Measurements from ENCODE around the gene HORMAD1. TPM values are rescaled to one million over a fixed set of nuclear protein-coding genes. Genes with fewer than 3 reads are reported as not detected.
"Not testable (repeated sequence)": the region's sequence is repeated elsewhere in the genome, so short reads cannot be mapped to it uniquely, and the experiment has no call there.

Gene HORMAD1
- total RNA-seq (under 1 TPM; 0.26 to 0.64 (median 0.54) TPM), polyA plus RNA-seq (not detected)
- long read RNA-seq, donor 1, result 0 reads
- long read RNA-seq, donor 2, result 0 reads
- long read RNA-seq, donor 3, partial matches to known transcripts, result 0 of 1 reads
- long read RNA-seq, donor 3, other reads (novel, unspliced or antisense), result 1 of 1 reads
- long read RNA-seq, donor 4, result 0 reads

DNA sequence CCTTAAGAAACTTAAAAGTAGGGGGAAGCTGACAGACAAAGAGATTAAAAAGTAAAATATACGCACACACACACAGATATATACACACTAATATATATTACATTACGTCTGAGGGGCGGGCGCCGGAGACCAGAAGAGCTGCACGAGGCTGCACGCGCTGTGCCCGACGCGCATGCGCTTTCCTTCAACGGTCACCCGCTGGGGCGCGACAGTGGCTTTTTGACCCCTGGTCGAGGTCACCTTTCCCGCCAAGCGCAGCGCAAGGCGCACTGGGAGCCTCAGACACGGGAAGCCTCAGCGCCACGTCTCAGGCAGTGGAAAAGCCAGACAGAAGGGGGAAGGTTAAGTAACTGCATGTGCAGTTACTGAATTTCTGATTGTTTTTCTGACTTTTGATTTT, at the start of gene HORMAD1:
HORMAD1 (minus strand) TSS at position 193 of the 400 bp plus-strand sequence. CDS start 1,390 bp downstream, outside the sequence.
- 97% methylated on average over 24 of the region's 24 CpGs for WGBS
- H3K4me3 ChIP-seq (ENCODE audit: low read length), result no peak within 1 kb of the TSS
- intact Hi-C loops (cut with DNase I), result no loop called here
- no peak within 1 kb of the TSS for H3K27ac ChIP-seq (ENCODE audit: low read length)
- no peaks in the 10 kb centered on the region for H3K4me1 ChIP-seq (ENCODE audit: control insufficient read depth, insufficient read depth, low read length)
- no peaks in the 10 kb centered on the region for H3K9me3 ChIP-seq (ENCODE audit: control insufficient read depth, low read length)
- DNase-seq (peak in 1 of 3 donors; percentile 33), ATAC-seq (no peak)
- no peaks in the 10 kb centered on the region for H3K27me3 ChIP-seq (ENCODE audit: control insufficient read depth, insufficient read depth)

DNA sequence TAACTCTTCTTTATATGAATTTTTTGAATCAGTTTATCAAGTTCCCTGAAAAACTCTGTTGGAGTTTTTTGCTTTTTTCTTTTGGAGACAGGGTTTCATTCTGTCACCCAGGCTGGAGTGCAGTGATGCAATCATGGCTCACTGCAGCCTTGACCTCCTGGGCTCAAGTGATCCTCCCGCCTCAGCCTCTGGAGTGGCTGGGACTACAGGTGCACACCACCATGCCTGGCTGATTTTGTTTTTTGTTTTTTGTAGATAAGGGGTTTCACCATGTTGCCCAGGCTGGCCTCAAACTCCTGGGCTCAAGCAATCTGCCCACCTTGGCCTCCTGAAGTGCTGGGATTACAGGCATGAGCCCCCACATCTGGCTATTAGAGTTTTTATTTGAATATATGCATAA, 47.0 kb upstream of the HORMAD1 start:
- H3K27ac ChIP-seq (ENCODE audit: low read length); DNase-seq; H3K9me3 ChIP-seq (ENCODE audit: control insufficient read depth, low read length); ATAC-seq; H3K4me3 ChIP-seq (ENCODE audit: low read length); H3K4me1 ChIP-seq (ENCODE audit: control insufficient read depth, insufficient read depth, low read length); H3K27me3 ChIP-seq (ENCODE audit: control insufficient read depth, insufficient read depth); intact Hi-C loops (cut with DNase I): not testable (repeated sequence)
- WGBS, result 85% methylated on average over 1 of the region's 1 CpG

- H3K4me3 ChIP-seq (ENCODE audit: low read length); H3K9me3 ChIP-seq (ENCODE audit: control insufficient read depth, low read length); intact Hi-C loops (cut with DNase I); DNase-seq; ATAC-seq; H3K27me3 ChIP-seq (ENCODE audit: control insufficient read depth, insufficient read depth); H3K4me1 ChIP-seq (ENCODE audit: control insufficient read depth, insufficient read depth, low read length); H3K27ac ChIP-seq (ENCODE audit: low read length): not testable (repeated sequence)
- 87% methylated on average over 1 of the region's 1 CpG for WGBS
These were observed 45.2 kb upstream of the HORMAD1 start for GRCh38 chr1:150765977-150766301.

GRCh38 chr1:150765296-150765976, 44.7 kb upstream of the HORMAD1 start, which contains the start of gene CTSS:
Gene CTSS, minus strand, starts transcription at chr1:150765778. Its CDS starts 1,015 bp downstream, at chr1:150764763.
- Histone ChIP-seq H3K4me1 (ENCODE audit: control insufficient read depth, insufficient read depth, low read length) (no peaks in the 10 kb centered on the region), H3K27me3 (ENCODE audit: control insufficient read depth, insufficient read depth) (no peaks in the 10 kb centered on the region), H3K9me3 (ENCODE audit: control insufficient read depth, low read length) (no peaks in the 10 kb centered on the region), H3K4me3 (ENCODE audit: low read length) (peak within 1 kb of the TSS; percentile 77), H3K27ac (ENCODE audit: low read length) (no peak within 1 kb of the TSS)
- DNase-seq (no peak), ATAC-seq (peak; percentile 43 to 61)
- intact Hi-C loops (cut with DNase I), result no loop called here
- 27% methylated on average over 4 of the region's 4 CpGs for WGBS

- Histone ChIP-seq H3K9me3 (ENCODE audit: control insufficient read depth, low read length) (peaks cover 1% of the 10 kb centered on the region), H3K27me3 (ENCODE audit: control insufficient read depth, insufficient read depth) (no peaks in the 10 kb centered on the region), H3K4me3 (ENCODE audit: low read length) (peak overlapping the region; percentile 77), H3K27ac (ENCODE audit: low read length) (no peak overlapping the region), H3K4me1 (ENCODE audit: control insufficient read depth, insufficient read depth, low read length) (no peaks in the 10 kb centered on the region)
- ATAC-seq (peak in 1 of 2 donors; percentile 26), DNase-seq (no peak)
- intact Hi-C loops (cut with DNase I), result no loop called here
- WGBS, result 50% methylated on average over 2 of the region's 2 CpGs
These were observed 44.0 kb upstream of the HORMAD1 start for GRCh38 chr1:150764617-150765101.

GRCh38 chr1:150763018-150763417, 42.3 kb upstream of the HORMAD1 start:
- Histone ChIP-seq H3K4me1 (ENCODE audit: control insufficient read depth, insufficient read depth, low read length) (no peaks in the 10 kb centered on the region), H3K27me3 (ENCODE audit: control insufficient read depth, insufficient read depth) (no peaks in the 10 kb centered on the region), H3K4me3 (ENCODE audit: low read length) (no peak overlapping the region), H3K9me3 (ENCODE audit: control insufficient read depth, low read length) (peaks cover 2% of the 10 kb centered on the region), H3K27ac (ENCODE audit: low read length) (no peak overlapping the region)
- intact Hi-C loops (cut with DNase I), result no loop called here
- WGBS, result 90% methylated on average over 3 of the region's 3 CpGs
- ATAC-seq (no peak), DNase-seq (no peak)

DNA sequence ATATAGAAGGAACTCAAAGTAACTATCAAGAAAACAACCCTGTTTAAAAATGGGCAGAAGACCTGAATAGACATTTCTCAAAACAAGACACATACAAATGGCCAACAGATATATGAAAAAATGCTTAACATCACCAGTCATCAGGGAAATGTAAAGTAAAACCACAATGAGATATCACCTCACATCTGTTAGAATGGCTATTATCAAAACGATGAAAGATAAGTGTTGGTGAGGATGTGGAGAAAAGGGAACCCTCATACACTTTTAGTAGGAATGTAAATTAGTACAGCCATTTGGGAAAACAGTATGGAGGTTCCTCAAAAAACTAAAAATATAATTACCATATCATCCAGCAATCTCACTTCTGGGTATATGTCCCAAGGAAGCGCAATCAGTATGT, 41.9 kb upstream of the HORMAD1 start:
- DNase-seq (no peak), ATAC-seq (no peak)
- no peaks in the 10 kb centered on the region for H3K27me3 ChIP-seq (ENCODE audit: control insufficient read depth, insufficient read depth)
- H3K4me3 ChIP-seq (ENCODE audit: low read length), result no peak overlapping the region
- no peak overlapping the region for H3K27ac ChIP-seq (ENCODE audit: low read length)
- no peaks in the 10 kb centered on the region for H3K4me1 ChIP-seq (ENCODE audit: control insufficient read depth, insufficient read depth, low read length)
- H3K9me3 ChIP-seq (ENCODE audit: control insufficient read depth, low read length), result peaks cover 2% of the 10 kb centered on the region
- WGBS, result 87% methylated on average over 2 of the region's 2 CpGs
- intact Hi-C loops (cut with DNase I), result no loop called here

GRCh38 chr1:150761801-150762200, 41.1 kb upstream of the HORMAD1 start:
- Histone ChIP-seq H3K4me3 (ENCODE audit: low read length) (no peak overlapping the region), H3K27me3 (ENCODE audit: control insufficient read depth, insufficient read depth) (no peaks in the 10 kb centered on the region), H3K4me1 (ENCODE audit: control insufficient read depth, insufficient read depth, low read length) (no peaks in the 10 kb centered on the region), H3K9me3 (ENCODE audit: control insufficient read depth, low read length) (peaks cover 2% of the 10 kb centered on the region), H3K27ac (ENCODE audit: low read length) (no peak overlapping the region)
- ATAC-seq, result no peak
- no peak for DNase-seq
- 84% methylated on average over 1 of the region's 1 CpG for WGBS
- intact Hi-C loops (cut with DNase I), result no loop called here

- Histone ChIP-seq H3K4me1 (ENCODE audit: control insufficient read depth, insufficient read depth, low read length) (no peaks in the 10 kb centered on the region), H3K4me3 (ENCODE audit: low read length) (no peak overlapping the region), H3K9me3 (ENCODE audit: control insufficient read depth, low read length) (peaks cover 2% of the 10 kb centered on the region), H3K27me3 (ENCODE audit: control insufficient read depth, insufficient read depth) (no peaks in the 10 kb centered on the region), H3K27ac (ENCODE audit: low read length) (no peak overlapping the region)
- intact Hi-C loops (cut with DNase I), result no loop called here
- 82% methylated on average over 3 of the region's 3 CpGs for WGBS
- no peak for DNase-seq
- no peak for ATAC-seq
These were observed 39.3 kb upstream of the HORMAD1 start for GRCh38 chr1:150760013-150760412.

DNA sequence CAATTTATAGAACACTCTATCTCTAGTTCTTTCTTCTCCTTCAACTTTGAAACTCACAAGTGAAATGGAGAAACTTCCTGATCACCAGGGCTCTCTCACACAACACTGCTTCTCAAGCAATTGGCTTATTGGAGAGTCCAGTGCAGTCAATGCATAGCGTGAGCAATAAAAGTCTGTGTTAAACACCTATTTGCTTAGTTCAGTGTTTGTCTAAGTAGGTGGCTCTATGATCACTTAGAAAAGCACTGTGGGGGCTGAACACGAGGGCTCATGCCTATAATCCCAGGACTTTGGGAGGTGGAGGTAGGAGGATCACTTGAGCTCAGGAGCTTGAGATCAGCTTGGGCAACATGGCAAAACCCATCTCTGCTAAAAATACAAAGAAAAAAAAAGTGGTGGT, 32.7 kb upstream of the HORMAD1 start:
- Histone ChIP-seq H3K27ac (ENCODE audit: low read length) (no peak overlapping the region), H3K27me3 (ENCODE audit: control insufficient read depth, insufficient read depth) (no peaks in the 10 kb centered on the region), H3K4me3 (ENCODE audit: low read length) (no peak overlapping the region), H3K4me1 (ENCODE audit: control insufficient read depth, insufficient read depth, low read length) (no peaks in the 10 kb centered on the region), H3K9me3 (ENCODE audit: control insufficient read depth, low read length) (no peaks in the 10 kb centered on the region)
- DNase-seq (no peak), ATAC-seq (no peak)
- intact Hi-C loops (cut with DNase I), result no loop called here
- WGBS, result 94% methylated on average over 2 of the region's 2 CpGs

- H3K9me3 ChIP-seq (ENCODE audit: control insufficient read depth, low read length), result no peaks in the 10 kb centered on the region
- no peak overlapping the region for H3K27ac ChIP-seq (ENCODE audit: low read length)
- H3K4me3 ChIP-seq (ENCODE audit: low read length), result no peak overlapping the region
- no peak for DNase-seq
- no peak for ATAC-seq
- WGBS, result 94% methylated on average over 6 of the region's 6 CpGs
- no peaks in the 10 kb centered on the region for H3K4me1 ChIP-seq (ENCODE audit: control insufficient read depth, insufficient read depth, low read length)
- no peaks in the 10 kb centered on the region for H3K27me3 ChIP-seq (ENCODE audit: control insufficient read depth, insufficient read depth)
- intact Hi-C loops (cut with DNase I), result no loop called here
These were observed 30.7 kb upstream of the HORMAD1 start for GRCh38 chr1:150751443-150751842.
